ENCODE measurements around the gene FGGY.

- TF ChIP-seq, protein P1, sequence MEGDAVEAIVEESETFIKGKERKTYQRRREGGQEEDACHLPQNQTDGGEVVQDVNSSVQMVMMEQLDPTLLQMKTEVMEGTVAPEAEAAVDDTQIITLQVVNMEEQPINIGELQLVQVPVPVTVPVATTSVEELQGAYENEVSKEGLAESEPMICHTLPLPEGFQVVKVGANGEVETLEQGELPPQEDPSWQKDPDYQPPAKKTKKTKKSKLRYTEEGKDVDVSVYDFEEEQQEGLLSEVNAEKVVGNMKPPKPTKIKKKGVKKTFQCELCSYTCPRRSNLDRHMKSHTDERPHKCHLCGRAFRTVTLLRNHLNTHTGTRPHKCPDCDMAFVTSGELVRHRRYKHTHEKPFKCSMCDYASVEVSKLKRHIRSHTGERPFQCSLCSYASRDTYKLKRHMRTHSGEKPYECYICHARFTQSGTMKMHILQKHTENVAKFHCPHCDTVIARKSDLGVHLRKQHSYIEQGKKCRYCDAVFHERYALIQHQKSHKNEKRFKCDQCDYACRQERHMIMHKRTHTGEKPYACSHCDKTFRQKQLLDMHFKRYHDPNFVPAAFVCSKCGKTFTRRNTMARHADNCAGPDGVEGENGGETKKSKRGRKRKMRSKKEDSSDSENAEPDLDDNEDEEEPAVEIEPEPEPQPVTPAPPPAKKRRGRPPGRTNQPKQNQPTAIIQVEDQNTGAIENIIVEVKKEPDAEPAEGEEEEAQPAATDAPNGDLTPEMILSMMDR (conservative IDR thresholded peaks at IDR 0.05 in 1 of 2, IDR thresholded peaks at IDR 0.05 in 1 of 2; ENCODE audit: extremely low read depth in 1 of 2, insufficient read depth in 1 of 2, low read depth in 1 of 2, low read length in 2 of 2), result no peak
- no peak for TF ChIP-seq EZH2 (IDR thresholded peaks at IDR 0.05; ENCODE audit: borderline replicate concordance, low read length)
These were observed 160.9 kb downstream of the FGGY start for GRCh38 chr1:59457786-59458185.
